SKM-1 treated with dmso at 0.1 percent for 144 hours (cell line): Measurements from ENCODE around the gene FGGY.

ENCODE experiments used
- DNase-seq: peaks from one replicate; lab custom pipeline; 2025; ENCODE audit not compliant: unreplicated experiment; lab: John Stamatoyannopoulos, UW

FGGY gene

DNA sequence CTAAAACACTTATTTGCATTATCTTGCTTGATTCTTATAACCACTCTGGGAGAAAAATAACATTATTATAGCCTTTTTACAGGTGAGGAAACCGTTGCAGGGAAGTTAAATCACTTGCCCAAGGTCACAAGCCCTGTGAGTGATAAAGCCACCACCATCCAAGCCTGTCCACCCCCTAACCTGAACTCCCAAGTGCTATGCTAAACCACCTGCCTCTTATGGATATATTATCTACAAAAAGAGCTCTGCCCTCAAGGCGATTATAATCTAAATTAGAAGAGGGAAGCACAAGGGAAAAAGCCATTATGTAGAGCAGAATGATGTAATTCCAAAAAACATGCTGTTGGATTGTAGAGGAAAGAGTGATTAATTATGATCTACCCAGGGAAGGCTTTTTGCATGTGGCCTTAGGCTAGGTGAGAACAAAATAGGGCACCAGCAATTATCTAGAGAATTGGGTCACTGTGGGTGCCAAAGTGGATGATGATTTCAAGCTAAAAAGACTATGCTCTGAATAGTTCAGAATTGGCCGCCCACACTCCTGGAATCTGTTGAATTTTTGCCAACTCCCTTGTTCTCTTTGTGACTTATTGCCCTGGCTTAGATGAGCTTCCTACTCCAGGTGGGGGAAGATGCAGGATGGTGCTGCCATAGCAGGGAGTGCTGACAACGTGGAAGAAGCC, 205.3 kb downstream of the FGGY start:
- no peak for DNase-seq

DNA sequence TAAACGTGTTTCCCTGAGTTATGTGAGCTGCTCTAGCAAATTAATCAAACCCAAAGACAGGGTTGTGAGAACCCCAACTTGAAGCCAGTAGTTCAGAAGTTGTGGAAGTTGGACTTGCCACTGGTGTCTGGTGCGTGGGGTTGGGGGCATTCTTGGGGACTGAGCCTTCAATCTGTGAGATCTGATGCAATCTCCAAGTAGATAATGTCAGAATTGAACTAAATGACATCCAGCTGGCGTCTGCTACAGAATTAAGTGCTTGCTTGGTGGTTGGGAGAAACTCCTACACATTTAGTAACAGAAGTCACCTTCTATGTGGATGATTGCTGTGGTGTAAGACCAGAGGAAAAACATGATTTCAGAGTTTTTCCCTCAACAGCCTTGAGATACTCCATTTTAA, 207.4 kb downstream of the FGGY start:
- no peak for DNase-seq

DNA sequence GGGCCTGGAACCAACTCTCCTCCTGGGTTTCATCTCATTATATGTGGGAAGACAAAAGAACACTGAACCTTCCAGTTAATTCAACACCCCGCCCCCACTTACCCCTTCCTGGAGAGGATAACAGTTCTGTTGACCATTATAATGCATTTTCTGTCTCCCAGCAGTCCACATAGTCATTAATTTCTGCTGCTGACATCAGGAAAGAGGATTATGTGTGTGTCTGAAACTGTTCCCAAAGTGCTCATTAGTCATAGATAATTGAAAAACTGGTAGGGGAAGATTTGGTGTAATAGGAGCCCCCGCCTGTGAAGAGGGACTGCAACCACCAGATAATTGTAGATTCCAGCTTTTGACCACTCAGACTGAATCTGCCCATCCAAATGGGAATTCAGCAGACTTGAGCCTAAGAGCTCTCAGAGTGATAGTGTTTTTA, 208.7 kb downstream of the FGGY start:
- no peak for DNase-seq

DNA sequence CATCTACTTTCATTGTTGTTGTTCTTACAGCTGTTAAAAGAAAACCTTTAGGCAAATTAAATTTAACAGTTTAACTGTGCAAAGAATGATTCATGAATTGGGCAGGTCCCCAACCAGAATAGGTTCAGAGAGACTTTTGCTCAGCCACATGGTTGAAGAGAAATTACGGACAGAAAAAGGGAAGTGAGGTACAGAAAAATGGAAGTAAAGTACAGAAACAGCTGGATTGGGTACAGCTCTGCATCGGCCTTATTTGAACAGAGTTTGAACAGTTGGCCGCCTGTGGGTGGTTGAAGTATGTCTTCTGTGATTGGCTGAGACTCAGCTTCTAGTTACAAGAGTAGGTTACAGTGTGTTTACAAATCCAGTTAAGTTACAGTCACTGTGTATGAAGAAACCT, 210.1 kb downstream of the FGGY start:
- DNase-seq = peak; percentile 80

DNA sequence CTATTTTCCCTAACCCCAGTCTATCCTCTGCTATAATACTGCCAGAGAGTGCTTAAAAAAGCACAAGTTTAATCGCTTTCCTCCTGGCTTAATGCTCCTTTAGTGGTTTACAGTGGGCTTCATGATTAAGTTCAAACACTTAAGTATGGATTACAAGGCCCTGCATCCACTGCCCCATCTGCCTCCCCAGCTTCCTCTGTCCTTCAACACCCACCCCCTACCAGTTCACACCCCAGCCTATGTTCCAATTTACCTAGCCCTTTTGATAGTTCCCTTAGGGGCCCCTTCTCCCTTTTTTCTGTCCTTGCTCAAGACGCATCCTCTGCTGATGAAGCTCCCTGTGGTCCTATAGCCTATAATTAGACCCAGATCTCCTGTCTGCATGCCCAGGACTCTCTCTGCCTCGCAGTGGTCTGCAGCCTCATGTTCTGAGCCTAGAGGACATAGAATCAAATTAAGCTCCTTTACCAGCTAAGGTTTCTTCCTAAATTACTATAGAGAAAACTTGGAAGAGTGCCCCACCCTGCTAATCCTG, 212.5 kb downstream of the FGGY start:
- DNase-seq = no peak

DNA sequence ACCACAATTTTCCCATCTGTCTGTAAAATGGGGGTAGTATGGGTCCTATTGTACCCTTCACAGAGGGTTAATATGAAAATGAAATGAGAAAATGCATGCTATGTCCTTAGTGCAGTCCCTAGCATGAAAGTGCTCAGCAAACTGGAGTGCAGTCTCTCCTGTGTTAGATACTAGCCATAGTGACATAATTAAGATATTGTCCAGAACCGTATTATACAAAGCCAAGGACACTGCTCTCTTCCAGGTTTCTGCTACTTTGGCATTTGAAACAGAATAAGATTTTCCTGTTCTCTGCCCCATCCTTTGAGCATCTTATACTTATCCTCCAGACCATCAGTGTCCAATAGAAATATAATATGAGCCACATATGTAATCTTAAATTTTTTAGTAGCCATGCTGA, 213.4 kb downstream of the FGGY start:
- DNase-seq = no peak

DNA sequence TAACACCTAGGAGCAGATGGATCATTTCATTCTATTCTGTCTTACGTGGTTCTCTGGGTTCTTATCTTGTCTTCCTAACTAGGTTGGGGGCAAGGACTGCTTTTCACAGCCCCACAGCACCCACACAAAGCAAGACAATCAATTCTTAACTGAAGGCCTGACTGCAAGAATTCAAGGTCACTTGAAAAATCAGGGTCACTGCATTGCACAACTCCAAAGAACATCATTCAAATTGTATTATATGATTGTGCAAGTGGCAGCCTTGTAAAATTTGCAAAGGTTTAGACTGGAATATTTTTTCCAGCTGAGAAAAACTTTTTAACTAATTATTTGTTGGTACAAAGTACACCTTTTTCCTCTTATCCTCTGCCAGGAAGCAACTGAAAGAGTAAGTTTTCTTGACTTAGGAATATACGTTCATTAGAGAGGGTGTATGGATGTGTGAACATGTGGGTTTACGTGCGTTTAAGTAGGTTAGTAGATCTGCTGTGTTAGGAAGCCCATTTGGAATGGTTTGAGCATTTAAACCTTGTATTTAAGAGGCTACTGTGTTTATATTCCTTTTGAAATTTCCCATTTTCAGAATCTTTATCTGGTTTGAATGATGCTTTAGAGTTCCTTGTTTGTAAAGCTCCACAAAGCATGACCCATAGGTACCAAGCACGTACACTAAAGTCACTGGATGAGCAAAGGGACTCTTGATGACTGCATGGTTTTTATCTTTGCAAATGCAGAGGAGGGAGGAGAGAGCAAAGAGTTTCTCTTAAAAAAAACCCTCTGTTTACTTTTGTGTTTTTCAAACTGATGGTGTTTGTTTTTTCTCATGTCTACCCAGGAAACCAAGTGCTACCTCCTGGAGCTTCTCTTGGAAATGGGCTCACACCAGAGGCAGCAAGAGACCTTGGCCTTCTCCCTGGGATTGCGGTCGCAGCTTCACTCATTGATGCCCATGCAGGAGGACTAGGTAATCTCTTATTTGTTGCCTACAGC, 214.9 kb downstream of the FGGY start:
- no peak for DNase-seq

DNA sequence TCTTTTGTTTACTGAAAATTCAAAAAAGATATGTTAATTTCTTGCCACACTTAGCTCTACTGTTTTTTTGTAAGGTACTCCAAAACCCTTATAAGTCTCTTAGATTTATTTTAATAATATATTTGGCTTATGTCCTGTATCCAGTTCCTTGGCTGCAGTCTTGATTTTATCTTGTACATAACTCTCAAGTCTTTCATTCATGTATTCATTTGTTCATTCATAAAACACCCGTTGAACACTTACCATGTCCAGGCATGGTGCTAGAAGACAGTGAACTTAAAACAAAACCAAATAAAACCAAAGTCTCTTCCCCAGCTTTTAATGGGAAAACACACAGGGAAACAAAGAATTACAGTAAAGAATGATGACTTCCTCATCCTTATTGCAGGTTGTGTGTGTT, 215.8 kb downstream of the FGGY start:
- no peak for DNase-seq

DNA sequence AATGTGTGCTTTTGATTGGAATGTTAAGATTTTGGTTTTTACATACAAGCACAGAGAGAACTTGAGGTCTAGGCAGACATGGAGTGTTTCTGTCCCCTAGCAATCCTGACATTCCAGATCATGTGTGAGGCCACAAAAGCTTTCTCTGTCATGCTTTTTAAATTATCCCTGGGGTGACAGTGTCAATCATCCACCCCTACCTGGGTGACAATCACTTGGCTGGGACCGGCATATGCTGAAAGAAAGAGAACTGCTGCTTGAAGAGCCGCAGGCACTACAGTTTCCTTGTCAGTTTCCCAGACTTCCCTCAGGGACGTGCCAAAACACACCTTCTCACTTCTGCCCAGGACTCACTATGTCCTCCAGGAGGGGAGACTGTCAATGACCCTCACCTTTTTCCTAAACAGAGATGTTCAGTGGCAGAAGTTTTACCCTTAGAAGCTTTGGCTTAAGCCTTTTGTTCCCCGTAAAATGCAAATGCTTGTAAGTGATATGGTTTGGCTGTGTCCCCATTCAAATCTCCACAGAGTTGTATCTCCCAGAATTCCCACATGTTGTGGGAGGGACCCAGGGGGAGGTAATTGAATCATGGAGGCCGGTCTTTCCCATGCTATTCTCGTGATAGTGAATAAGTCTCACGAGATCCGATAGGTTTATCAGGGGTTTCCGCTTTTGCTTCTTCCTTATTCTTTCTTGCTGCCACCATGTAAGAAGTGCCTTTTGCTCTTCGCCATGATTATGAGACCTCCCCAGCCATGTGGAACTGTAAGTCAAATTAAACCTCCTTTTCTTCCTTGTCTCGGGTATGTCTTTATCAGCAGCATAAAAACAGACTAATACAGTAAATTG, 217.4 kb downstream of the FGGY start:
- no peak for DNase-seq

DNA sequence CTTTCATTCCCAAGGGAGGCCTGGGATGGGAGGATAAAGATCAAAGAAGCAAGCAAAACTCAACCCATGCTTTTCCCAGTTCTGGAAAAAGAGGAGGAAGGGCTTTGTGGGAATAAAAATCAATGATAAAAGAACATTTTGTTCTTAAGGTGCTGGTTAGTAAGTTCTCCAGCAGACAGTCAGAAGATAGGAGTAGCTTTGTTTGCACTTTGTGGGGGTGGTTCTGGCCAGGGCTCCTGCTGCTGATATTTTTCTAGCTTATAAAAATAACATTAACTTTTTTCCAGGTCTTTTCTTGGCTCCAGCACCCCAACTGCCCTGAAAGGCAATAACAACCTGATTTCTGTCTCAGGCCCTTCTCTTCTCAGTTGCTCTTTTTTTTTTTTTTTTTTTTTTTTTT, 220.0 kb downstream of the FGGY start:
- DNase-seq = no peak

DNA sequence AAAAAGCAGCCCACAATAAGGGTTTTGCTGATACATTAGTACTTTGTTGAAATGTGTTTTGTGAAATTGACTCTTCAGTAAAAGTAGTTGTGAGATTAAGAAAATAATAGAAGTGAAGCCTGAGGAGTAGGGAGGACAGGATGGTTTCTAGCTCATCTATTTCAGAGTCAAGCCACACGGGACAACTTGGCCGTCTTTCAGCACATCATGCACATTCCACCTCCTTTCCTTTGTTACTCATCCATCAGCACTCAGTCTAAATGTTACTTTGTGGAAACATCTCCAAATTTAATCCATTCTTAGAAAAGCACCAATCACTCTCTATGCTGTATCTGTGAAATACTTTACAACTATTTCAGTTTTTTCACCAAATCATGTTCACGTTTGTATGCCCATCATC, 223.3 kb downstream of the FGGY start:
- DNase-seq = no peak

DNA sequence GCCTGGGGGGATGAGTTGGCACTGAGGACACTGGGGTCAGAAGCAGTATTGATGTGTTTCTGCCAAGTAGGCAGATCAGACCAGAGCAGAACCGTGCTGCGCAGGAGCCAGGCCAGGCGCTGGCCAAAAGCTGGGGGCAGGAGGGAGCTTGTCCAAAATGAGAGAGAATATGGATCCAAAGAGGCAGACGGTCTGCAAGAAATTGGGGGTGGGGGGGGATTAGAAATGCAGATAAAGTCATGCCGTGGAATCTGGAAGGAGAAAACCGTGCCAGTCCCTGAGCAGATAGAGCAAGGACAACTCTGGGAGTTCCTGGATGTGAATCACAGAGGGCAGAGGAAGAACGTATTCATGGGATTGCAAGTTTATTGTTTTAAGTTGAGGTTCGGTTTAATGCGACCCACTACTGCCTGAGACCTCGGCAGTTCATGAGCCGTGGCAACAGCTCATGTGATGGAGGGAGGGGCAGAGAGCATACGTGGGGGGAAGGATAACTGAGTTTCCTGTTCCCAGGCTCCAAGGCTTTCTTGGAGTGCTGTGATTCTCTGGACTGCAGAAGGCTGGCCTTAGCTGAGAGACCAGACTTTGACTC, 224.0 kb downstream of the FGGY start:
- DNase-seq = no peak

DNA sequence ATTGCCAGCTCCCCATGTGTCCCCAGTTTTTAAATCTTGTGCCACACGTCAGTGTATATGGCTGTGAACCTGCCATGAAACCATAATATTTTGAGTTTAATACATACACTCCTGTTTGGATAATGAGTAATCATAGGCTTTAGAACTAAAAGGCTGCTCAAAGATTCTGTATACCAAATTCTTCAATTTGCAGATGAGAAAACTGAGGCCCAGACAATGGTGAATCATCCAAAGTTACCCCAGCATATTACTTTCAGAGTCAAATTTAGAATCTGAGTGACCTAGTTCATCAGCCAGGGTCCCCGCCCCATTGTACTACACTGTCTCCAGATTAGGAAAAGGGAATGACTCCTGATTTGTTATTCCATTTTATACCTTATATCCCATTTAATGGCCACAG, 224.6 kb downstream of the FGGY start:
- DNase-seq = no peak

DNA sequence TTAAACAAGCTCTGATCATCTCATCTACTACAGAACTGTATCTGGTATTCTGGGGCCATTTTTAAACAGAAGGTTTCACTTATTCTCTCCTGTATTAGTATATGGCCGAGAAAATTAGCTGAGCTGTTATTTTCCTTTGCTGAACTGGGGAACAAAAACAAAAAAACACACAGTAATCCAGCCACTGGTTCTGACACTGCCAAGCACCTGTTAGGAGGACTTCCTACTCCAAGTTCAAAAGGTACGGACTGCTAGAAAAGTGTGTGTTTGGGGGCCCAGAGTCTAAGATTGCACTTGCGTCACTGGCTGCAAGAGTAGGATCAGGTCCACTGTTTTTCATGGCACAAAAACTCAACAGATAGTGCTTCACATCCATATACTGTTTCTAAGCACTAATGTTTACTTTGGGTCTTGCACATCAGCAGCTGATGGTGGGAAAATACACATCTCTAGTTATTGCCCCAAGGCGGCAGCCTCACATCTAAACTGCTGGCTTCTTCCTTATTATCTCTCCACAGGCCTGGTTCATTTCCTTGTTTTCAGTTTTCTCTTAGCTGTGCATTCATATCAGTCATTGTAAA, 226.1 kb downstream of the FGGY start:
- no peak for DNase-seq

DNA sequence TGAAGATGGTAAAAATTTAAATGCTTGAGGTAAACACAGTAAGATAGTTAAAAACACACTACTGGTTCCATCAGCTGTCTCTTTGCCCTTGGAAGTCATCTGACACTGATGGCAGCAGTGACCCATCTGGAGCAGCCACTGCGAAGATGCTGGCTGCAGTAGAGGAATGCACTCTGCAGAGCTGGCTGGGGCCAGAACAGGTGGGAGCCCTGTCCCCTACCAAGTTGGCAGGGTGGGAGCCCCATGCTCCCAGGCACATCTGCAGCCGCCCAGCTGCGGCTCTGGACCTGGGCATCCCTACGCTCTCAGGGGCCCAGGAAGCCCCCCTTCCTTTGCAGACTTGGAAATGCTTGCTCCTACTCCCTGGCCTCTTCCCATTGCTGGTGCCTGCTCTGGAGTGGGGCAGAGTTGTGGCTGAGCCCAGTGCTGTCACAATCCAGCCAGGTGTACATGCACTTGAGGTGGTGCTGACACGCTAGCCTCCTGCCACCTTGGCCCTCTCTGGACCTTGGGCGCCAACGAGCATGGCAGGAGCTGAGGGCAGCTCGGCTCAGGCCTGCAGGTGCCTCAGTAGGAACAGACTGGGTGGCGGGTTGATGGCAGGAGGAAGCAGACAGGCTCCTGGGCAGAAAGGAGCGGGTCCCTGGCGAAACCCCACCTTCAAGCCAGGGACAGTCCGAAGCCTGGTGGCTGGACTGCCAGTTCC, 227.0 kb downstream of the FGGY start:
- DNase-seq = no peak

DNA sequence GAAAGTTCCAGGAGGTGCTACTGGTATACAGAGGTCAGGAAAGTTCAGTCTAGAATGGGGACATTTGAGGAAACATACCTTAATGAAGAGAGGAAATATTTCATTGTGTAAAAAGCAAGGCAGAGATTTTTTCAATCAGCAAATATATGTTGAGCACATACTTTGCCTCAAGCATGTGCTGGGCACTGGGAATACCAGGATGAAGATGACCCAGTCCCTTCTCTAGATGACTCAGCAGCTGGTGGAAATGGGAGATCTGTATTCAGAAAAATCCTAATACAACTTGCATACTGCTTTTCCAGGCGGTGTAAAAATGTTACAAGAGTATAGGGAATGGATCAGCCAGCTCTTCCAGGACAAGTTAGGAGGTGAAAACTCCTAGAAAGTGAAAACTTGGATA, 229.3 kb downstream of the FGGY start:
- DNase-seq = no peak

DNA sequence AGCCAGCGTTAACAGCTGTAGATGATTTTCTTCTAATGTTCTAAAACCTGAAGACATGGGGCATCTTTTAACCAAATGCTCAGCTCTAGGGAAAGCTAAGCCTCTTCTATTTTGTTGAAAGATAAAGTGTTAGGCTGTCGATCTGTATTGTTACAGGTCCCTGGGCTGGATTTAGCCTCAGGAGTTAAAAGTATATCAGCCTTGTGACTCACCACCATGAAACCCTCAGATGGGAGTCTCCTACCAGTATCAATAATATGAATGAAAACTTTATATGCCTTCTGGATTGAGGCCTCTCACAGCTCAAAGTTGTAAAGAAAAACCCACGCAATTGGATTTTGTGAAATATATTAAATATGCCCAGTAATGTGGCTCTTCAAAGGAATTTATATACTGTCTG, 231.6 kb downstream of the FGGY start:
- no peak for DNase-seq

DNA sequence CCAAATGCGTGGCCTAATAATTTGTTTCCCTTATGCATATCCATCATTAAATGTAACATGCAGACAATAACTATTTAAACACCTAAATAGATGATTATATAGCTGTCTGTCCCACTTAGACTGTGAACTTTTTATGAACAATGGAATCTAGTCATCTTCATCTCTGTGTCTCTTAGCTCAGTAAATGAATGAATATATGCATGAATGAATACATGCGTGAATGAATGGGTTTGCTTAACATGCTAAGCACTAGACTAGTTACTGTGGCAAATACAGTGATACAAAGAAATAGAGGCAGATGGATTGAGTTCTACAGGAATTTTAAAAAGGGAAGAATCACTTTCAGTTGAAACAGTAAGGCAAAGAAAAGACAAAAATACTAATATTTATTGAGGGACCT, 232.0 kb downstream of the FGGY start:
- no peak for DNase-seq

DNA sequence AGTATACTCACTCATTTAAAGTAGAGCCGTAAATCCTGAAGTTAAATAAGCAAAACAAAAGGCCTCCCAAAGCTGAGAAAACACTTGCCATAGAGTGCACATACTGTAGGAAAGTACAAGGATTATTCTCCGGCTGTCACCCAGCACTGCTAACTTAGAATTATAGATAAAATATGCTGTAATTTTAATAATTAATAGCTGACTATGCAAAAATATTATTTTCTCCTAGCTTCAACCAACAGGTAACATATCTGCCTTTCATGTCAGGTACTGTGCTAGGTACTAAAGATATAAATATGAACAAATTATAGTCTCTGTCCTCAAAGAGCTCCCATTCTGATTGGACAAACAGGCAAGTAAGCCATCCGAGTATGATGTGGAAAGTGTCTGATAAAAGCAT, 233.2 kb downstream of the FGGY start:
- no peak for DNase-seq

DNA sequence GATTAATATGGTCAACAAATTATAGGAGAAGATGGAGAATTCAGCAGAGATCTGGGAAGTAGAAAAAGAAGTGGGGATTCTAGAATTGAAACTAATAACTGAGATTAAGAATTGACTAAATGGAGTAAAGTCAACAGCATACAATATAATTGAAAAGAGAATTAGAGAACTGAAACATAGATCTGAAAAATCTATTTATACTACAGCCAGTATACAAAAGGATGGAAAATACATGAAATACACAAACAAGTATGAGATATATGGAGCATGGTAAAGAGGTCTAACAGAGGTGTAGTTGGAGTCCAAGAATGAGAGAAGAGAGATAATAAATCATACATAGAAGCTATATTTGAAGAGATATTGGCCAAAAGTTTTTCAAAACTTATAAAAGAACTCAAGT, 235.2 kb downstream of the FGGY start:
- no peak for DNase-seq
